ENCODE results near the gene RPP14. TPM values are rescaled to one million over a fixed set of nuclear protein-coding genes. Genes with fewer than 3 reads are reported as not detected.
A peak's percentile ranks its signal among the peaks of the same experiment; 100 is the strongest.

RPP14 gene
- total RNA-seq, 2 experiments from 2014 or later: 16.4 to 16.9 TPM

DNA sequence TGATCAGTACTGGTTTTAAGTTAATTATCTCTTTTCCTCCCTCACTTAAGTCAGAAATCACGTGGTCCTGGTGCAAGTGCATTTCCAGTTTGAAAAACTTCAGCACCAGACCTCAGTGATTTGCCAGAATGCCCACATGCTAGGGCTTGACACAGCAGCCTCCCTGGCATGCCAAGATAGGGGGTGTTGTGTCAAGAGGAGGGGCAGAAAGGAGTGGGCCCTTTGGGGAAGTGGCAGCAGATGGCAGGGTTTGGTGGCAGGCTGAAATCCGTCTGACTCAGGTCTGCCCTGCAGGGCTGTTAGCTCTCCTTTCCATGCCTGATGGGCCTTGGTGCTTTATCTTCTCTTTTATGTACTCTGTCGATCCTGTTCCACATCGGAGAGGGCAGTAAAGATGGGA is 50.0 kb downstream of the RPP14 start:
- Mint-ChIP-seq H3K36me3 (ENCODE audit: low read depth) (peaks cover 7% of the 10 kb centered on the region), H3K4me3 (no peak overlapping the region), H3K27me3 (no peaks in the 10 kb centered on the region), H3K9me3 (ENCODE audit: low read depth) (no peaks in the 10 kb centered on the region), H3K27ac (no peak overlapping the region), H3K4me1 (peaks cover 46% of the 10 kb centered on the region)
- ChIA-PET CTCF (interaction anchor here (0.7 to 1.5 kb wide), 2 partner anchors 25 to 50 kb away, joined by 4 to 5 read pairs; partner anchors contain the start of genes HTD2 and RPP14), POLR2A (no interaction called here)
- DNase-seq (no peak), ATAC-seq (no peak)
- intact Hi-C loops (cut with DNase I, micrococcal nuclease): loop anchor here in 1 of 2 experiments (2.0 kb wide), 1 partner anchor 59 kb away; no protein-coding TSS in a partner anchor

GRCh38 chr3:58357402-58357801 is 51.4 kb downstream of the RPP14 start:
- ATAC-seq (no peak), DNase-seq (no peak)
- peak overlapping the region; percentile 72 for H3K27ac Mint-ChIP-seq
- CTCF ChIA-PET: no interaction called here
- no peak overlapping the region for H3K4me3 Mint-ChIP-seq
- no peaks in the 10 kb centered on the region for H3K27me3 Mint-ChIP-seq
- H3K9me3 Mint-ChIP-seq (ENCODE audit: low read depth): no peaks in the 10 kb centered on the region
- POLR2A ChIA-PET: no interaction called here
- intact Hi-C loops (cut with DNase I, micrococcal nuclease): loop anchor here in 1 of 2 experiments (2.0 kb wide), 1 partner anchor 57 kb away; no protein-coding TSS in a partner anchor
- H3K36me3 Mint-ChIP-seq (ENCODE audit: low read depth): peaks cover 4% of the 10 kb centered on the region
- peaks cover 42% of the 10 kb centered on the region for H3K4me1 Mint-ChIP-seq

GRCh38 chr3:58358092-58358491 is 52.0 kb downstream of the RPP14 start:
- intact Hi-C loops (cut with DNase I, micrococcal nuclease): loop anchor here in 1 of 2 experiments (2.0 kb wide), 1 partner anchor 23 kb away; no protein-coding TSS in a partner anchor
- ChIA-PET CTCF (no interaction called here), POLR2A (no interaction called here)
- ATAC-seq (peak; percentile 68), DNase-seq (peak; percentile 42)
- H3K4me3 Mint-ChIP-seq: no peak overlapping the region
- H3K9me3 Mint-ChIP-seq (ENCODE audit: low read depth): no peaks in the 10 kb centered on the region
- H3K27me3 Mint-ChIP-seq: no peaks in the 10 kb centered on the region
- H3K27ac Mint-ChIP-seq: no peak overlapping the region
- H3K4me1 Mint-ChIP-seq: peaks cover 38% of the 10 kb centered on the region
- peaks cover 2% of the 10 kb centered on the region for H3K36me3 Mint-ChIP-seq (ENCODE audit: low read depth)

- no peak for ATAC-seq
- ChIA-PET CTCF (no interaction called here), POLR2A (no interaction called here)
- no peaks in the 10 kb centered on the region for H3K9me3 Mint-ChIP-seq (ENCODE audit: low read depth)
- H3K4me3 Mint-ChIP-seq: no peak overlapping the region
- no peaks in the 10 kb centered on the region for H3K27me3 Mint-ChIP-seq
- peaks cover 34% of the 10 kb centered on the region for H3K4me1 Mint-ChIP-seq
- intact Hi-C loops (cut with DNase I, micrococcal nuclease): loop anchor here in 1 of 2 experiments (2.0 kb wide), 1 partner anchor 24 kb away; no protein-coding TSS in a partner anchor
- H3K27ac Mint-ChIP-seq: no peak overlapping the region
- peaks cover 2% of the 10 kb centered on the region for H3K36me3 Mint-ChIP-seq (ENCODE audit: low read depth)
- no peak for DNase-seq
These were observed 52.8 kb downstream of the RPP14 start for GRCh38 chr3:58358808-58359207.

GRCh38 chr3:58359621-58360020 is 53.6 kb downstream of the RPP14 start:
- Mint-ChIP-seq H3K9me3 (ENCODE audit: low read depth) (no peaks in the 10 kb centered on the region), H3K4me3 (no peak overlapping the region), H3K36me3 (ENCODE audit: low read depth) (peaks cover 2% of the 10 kb centered on the region), H3K27me3 (no peaks in the 10 kb centered on the region), H3K27ac (no peak overlapping the region), H3K4me1 (peaks cover 28% of the 10 kb centered on the region)
- DNase-seq (no peak), ATAC-seq (no peak)
- intact Hi-C loops (cut with DNase I, micrococcal nuclease): loop anchor here in 1 of 2 experiments (2.0 kb wide), 1 partner anchor 25 kb away; no protein-coding TSS in a partner anchor
- CTCF ChIA-PET: no interaction called here
- POLR2A ChIA-PET: no interaction called here

DNA sequence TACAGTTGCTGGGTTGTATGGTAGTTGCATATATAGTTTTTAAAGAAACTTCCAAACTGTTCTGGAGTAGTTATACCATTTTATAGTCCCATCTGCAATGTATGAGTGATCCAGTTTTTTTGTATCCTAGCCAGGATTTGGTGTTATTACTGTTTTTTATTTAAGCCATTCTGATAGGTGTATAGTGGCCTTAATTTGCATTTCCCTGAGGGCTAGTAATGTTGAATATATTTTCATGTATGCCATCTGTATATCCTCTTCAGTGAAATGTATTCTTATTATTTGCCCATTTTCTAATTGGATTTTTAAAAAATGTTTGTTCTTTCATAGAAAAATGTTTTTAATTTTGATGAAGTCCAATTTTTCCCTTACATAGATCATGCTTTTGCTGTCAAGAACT is 55.8 kb downstream of the RPP14 start:
- H3K4me1 Mint-ChIP-seq: peaks cover 36% of the 10 kb centered on the region
- no peaks in the 10 kb centered on the region for H3K9me3 Mint-ChIP-seq (ENCODE audit: low read depth)
- intact Hi-C loops (cut with DNase I, micrococcal nuclease): no loop called here
- peaks cover 9% of the 10 kb centered on the region for H3K36me3 Mint-ChIP-seq (ENCODE audit: low read depth)
- DNase-seq (no peak), ATAC-seq (no peak)
- CTCF ChIA-PET: interaction anchor here (1.0 kb wide), 1 partner anchor 14 kb away, joined by 3 read pairs; no protein-coding TSS in a partner anchor
- POLR2A ChIA-PET: no interaction called here
- H3K27me3 Mint-ChIP-seq: no peaks in the 10 kb centered on the region
- H3K4me3 Mint-ChIP-seq: no peak overlapping the region
- H3K27ac Mint-ChIP-seq: no peak overlapping the region

DNA sequence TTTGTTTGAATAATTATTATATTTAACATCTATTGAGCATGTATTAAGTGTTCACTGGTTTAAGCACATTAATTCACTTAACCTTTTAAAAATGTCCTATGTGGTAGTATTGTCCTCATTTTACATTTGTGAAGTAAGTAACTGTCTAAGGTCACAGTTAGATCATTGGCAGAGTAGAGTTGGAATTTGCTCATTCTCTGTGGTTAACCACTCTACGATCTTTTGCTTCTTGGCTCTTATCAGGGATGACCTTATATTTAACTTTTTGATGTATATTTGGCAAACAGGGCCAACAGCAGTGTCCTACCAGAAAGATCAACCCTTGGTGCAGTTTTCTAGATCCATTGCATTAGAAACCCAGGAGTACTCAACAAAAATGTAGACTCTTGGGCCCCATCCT is 60.7 kb downstream of the RPP14 start:
- no peak overlapping the region for H3K27ac Mint-ChIP-seq
- no peak for DNase-seq
- ChIA-PET POLR2A (no interaction called here), CTCF (interaction anchor here (0.7 kb wide), 1 partner anchor 34 kb away, joined by 3 read pairs; no protein-coding TSS in a partner anchor)
- ATAC-seq: no peak
- H3K4me3 Mint-ChIP-seq: no peak overlapping the region
- no peaks in the 10 kb centered on the region for H3K27me3 Mint-ChIP-seq
- H3K9me3 Mint-ChIP-seq (ENCODE audit: low read depth): no peaks in the 10 kb centered on the region
- H3K4me1 Mint-ChIP-seq: peaks cover 19% of the 10 kb centered on the region
- intact Hi-C loops (cut with DNase I, micrococcal nuclease): no loop called here
- peaks cover 20% of the 10 kb centered on the region for H3K36me3 Mint-ChIP-seq (ENCODE audit: low read depth)

DNA sequence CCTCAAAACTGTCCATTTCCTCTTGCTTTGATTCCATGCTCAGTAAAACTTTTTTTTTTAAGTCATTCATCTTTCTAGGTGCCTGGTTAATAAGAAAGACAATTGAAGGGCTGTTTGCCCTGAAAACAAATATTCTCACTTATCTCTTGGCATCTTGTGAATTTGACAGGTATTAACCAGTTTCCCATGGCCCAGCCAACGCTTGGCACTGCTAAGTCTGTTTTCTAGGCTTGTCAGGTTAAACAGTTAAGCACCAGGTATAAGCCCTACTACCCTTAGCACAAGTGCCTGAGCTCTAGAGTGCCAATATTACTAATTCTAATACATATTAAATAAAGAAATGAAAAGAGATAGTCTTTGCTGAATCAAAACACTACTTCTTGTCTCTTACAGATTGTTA is 63.0 kb downstream of the RPP14 start:
- Mint-ChIP-seq H3K9me3 (ENCODE audit: low read depth) (no peaks in the 10 kb centered on the region), H3K27ac (no peak overlapping the region), H3K27me3 (no peaks in the 10 kb centered on the region), H3K36me3 (ENCODE audit: low read depth) (peaks cover 22% of the 10 kb centered on the region), H3K4me1 (peaks cover 18% of the 10 kb centered on the region), H3K4me3 (no peak overlapping the region)
- intact Hi-C loops (cut with DNase I, micrococcal nuclease): no loop called here
- DNase-seq (no peak), ATAC-seq (no peak)
- ChIA-PET CTCF (interaction anchor here (1.6 kb wide), 1 partner anchor 14 kb away, joined by 3 read pairs; no protein-coding TSS in a partner anchor), POLR2A (no interaction called here)

Other genes with a start within 250 kb of the RPP14 start
- gene DNASE1L3, start 95.3 kb upstream of the RPP14 start, total RNA-seq: not detected
- gene ABHD6, start 68.5 kb upstream of the RPP14 start, total RNA-seq: 1 to 10 TPM; 3.0 to 3.5 TPM
- 1 to 10 TPM; 2.3 to 7.9 TPM for gene HTD2, start 275 bp downstream of the RPP14 start, total RNA-seq
- 10 to 100 TPM; 35.2 to 50.7 TPM for gene PXK, start 26.6 kb downstream of the RPP14 start, total RNA-seq
- gene PDHB, start 127.6 kb downstream of the RPP14 start, total RNA-seq: 10 to 100 TPM; 42.7 to 50.7 TPM
- 1 to 10 TPM; 7.1 to 7.9 TPM for gene KCTD6, start 185.9 kb downstream of the RPP14 start, total RNA-seq
- not detected for gene ACOX2, start 230.9 kb downstream of the RPP14 start, total RNA-seq